GM18873 (cell line): ENCODE measurements around the gene WDR43.

ENCODE experiments used
- ATAC-seq: cut with Tn5 transposase; IDR thresholded peaks from one replicate; pipeline ENCODE4 v1.9.1; 2021; ENCODE audit warnings: mild to moderate bottlenecking, moderate library complexity, moderate number of reproducible peaks; ENCODE audit not compliant: unreplicated experiment, low FRiP score

The WDR43 gene

DNA sequence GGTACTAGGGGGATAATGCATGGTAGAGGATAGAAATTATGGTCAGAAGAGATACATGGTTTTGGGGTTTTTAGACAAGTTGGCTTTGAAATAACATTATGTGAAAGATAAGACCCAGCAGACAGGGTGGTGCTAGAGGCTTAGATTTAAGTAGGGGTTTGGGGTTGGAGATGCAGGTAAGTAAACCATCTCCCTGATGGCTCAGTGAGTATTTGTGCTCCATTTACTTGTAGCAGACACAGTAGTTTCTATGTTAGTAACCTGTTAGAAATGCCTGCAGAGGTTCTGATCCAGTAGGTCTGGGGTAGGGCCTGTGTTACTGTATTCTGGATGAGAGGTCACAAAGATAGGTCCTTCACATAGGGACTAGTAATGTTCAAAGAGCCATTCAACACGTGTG is 13.7 kb downstream of the WDR43 start:
- ATAC-seq: no peak

DNA sequence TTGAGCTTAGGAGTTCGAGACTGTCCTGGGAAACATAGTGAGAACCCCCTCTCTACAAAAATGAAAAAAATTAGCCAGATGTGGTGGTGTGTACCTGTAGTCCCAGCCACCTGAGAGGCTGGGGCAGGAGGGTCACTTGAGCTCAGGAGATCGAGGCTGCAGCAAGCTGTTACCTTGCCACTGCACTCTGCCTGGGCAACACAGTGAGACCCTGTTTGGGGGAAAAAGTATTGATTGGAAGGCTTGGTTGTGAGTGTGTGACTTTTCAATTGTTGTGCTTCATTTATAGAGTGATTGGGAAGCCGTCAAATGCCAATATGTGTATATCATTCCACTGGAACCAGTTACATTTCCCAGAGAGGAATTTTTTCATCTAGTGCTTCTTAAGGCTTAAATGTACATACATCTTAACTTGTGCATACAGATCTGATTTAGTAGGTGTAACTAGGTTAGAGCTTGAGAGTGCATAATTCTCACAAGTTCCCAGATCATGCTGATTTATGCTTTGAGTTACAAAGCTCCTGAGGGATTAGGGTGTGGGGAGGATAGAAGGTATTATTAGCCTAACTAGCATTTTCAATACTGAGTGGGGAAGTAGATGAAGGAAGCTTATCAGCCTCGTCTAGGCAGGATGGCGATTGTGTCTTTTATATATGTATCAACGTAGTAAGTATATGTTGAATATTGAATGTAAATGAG is 15.3 kb downstream of the WDR43 start:
- no peak for ATAC-seq

DNA sequence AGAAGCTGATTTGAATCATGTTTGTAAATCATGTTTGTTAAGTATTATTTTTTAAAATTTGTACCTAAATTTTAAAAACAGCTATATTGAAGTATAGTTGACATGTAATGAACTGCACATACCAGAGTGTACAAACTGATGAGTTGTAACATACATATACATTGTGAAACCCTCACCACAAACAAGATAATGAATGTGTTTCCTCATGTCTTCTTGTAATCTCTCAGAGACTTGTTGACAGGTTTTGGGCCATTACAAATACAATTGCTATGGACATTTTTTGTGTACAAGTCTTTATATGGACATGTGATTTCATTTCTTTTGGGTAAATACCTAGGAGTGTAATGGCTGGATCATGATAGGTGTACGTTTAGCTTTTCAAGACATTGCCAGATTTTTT is 21.5 kb downstream of the WDR43 start:
- no peak for ATAC-seq

DNA sequence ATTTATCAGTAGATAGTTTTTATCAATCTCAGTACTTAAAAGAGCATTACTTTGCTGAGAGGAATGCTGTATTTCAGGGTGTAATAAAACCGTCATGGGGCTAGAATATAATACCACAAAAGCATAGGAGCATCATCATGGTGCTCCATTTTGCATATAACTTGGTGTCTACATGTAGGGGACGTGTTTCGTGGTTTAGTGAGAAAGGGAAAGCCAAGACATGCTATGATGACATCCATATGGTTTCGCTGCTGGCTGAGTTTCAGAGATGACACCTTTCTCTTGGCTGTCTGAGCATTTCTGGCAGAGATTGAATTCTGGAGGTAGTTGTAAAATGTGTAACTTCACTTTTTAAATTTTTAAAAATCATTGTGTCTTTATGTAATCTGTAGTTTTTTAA is 32.4 kb downstream of the WDR43 start:
- ATAC-seq: no peak

- no peak for ATAC-seq
Observed at GRCh38 chr2:28927469-28927868, 33.0 kb downstream of the WDR43 start.

- no peak for ATAC-seq
Observed at GRCh38 chr2:28927878-28928277, 33.4 kb downstream of the WDR43 start.

GRCh38 chr2:28929581-28929980 is 35.1 kb downstream of the WDR43 start:
- no peak for ATAC-seq

GRCh38 chr2:28930205-28930604 is 35.7 kb downstream of the WDR43 start:
- ATAC-seq: no peak

GRCh38 chr2:28934769-28935168 is 40.3 kb downstream of the WDR43 start:
- ATAC-seq: no peak

DNA sequence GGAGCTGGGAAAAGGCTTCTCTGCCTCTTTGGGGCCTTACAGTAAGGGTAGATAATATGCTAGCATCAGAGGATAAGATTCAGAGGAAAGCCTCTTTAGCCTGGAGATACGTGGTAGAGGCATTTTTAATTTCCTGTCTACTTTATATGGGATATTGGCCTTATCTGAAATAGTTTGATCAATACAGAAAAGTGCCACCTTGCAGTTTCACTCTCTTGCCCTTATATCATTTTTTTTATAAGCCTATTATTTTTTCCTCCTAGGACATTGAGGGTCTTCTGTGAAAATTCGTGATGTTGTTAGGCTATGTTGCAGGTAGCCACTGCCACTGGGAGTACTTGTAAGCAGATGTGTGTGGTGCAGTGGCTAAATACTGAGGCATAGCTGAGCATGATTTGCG is 46.5 kb downstream of the WDR43 start:
- ATAC-seq: no peak

DNA sequence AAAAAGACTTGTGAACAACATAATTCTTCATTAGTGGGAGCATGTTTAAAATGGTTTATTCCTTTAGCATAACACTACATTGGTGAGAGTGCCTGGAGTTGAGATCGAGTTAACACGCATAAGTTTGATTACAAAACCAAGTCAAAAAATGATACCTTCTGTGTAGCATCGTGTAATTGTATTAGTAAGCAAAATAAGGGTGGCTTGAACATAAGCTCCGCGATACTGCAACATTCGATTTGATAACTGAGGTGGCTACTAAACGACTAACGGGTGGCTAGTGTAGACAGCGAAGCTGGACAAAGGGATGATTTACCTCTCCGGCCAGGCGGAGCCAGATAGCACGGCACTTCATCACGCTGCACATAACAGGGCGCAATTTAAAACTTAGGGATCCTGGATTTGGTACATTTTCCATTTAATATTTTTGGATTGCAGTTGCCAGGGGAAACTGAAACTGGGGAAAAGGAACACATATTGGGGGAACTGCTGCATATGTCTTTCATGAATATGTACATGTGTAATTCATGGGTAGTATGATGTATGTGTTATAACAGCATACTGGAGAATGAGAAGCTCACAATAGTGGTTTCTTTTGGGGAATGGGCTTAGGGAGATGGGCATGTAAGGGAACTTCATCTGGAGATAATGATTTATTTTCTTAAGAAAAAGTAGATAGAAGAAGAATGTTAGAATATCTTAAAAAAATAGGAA is 50.2 kb downstream of the WDR43 start:
- ATAC-seq: no peak

- ATAC-seq: no peak
Observed at GRCh38 chr2:28948160-28948559, 53.7 kb downstream of the WDR43 start.

DNA sequence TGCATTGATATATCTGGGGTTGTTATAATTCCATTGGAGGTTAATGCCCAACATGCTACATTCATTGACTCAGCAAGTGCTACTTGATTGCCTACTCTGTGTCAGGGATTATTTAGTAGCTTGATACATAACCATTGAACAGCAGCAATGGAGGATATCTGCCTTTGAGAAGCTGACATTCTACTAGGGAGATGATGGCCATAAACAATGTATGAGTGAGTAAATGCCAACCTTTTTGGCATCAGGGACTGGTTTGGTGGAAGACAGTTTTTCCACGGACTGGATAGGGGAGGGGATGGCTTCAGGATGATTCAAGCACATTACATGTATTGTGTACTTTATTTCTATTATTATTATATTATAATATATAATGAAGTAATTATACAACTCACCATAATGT is 54.7 kb downstream of the WDR43 start:
- no peak for ATAC-seq

GRCh38 chr2:28949617-28950305 is 55.3 kb downstream of the WDR43 start:
- ATAC-seq: no peak

- no peak for ATAC-seq
Observed at GRCh38 chr2:28950941-28951630, 56.6 kb downstream of the WDR43 start.

- no peak for ATAC-seq
Observed at GRCh38 chr2:28951910-28952835, 57.7 kb downstream of the WDR43 start.

- no peak for ATAC-seq
Observed at GRCh38 chr2:28952836-28953211, 58.4 kb downstream of the WDR43 start.

DNA sequence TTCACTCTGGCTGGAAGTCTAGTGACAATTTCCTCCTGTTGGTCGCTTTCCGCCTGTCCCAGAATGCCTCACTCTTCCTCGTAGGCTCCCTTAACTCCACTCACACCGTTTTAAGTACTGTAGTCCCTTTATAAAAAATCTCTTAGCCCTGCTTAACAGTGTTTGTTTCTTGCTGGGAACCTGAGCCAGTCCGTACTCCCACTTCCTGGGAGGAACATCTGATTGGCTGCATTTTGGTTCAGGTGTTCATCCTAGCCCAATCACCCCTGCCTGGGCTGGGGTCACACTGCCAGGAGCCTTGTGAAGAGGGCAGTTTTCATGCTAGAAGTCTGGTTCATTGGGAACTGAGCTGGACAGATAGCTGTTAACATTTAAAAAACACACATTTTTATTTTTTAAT is 61.0 kb downstream of the WDR43 start:
- no peak for ATAC-seq

GRCh38 chr2:28956415-28956826 is 62.0 kb downstream of the WDR43 start:
- no peak for ATAC-seq

DNA sequence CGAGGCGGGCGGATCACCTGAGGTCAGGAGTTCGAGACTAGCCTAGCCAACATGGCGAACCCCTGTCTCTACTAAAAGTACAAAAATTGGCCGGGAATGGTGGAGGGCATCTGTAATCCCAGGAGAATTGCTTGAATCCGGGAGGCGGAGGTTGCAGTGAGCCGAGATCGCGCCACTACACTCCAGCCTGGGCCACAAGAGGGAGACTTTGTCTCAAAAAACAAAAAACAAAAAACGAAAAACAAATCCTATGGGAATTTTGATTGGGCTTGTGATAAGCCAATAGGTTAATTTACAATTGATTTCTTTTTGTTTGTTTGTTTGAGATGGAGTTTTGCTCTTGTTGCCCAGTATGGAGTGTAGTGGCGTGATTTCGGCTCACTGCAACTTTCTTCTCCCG is 62.4 kb downstream of the WDR43 start:
- no peak for ATAC-seq
